Testis (tissue), 2 donors: ENCODE data around the gene DDX39B.

Experiments used
- POLR2A ChIP-seq: fragments of 450-650 bp; IDR thresholded peaks from one replicate; pipeline ENCODE4 v1.6.1; 2017; ENCODE audit warnings: antibody characterized with exemption, mild to moderate bottlenecking, moderate library complexity
- TF ChIP-seq, protein P1 (sequence below), 3 experiments: fragments of 450-650 bp in 2 of 3; fragments of 200-600 bp in 1 of 3; sonication (generic) in 1 of 3; IDR thresholded peaks; one replicate each; pipeline ENCODE4 v1.5.1; 2016 to 2019; ENCODE audit warnings: antibody characterized with exemption in 3 of 3, mild to moderate bottlenecking in 2 of 3, moderate library complexity in 1 of 3

DNA sequence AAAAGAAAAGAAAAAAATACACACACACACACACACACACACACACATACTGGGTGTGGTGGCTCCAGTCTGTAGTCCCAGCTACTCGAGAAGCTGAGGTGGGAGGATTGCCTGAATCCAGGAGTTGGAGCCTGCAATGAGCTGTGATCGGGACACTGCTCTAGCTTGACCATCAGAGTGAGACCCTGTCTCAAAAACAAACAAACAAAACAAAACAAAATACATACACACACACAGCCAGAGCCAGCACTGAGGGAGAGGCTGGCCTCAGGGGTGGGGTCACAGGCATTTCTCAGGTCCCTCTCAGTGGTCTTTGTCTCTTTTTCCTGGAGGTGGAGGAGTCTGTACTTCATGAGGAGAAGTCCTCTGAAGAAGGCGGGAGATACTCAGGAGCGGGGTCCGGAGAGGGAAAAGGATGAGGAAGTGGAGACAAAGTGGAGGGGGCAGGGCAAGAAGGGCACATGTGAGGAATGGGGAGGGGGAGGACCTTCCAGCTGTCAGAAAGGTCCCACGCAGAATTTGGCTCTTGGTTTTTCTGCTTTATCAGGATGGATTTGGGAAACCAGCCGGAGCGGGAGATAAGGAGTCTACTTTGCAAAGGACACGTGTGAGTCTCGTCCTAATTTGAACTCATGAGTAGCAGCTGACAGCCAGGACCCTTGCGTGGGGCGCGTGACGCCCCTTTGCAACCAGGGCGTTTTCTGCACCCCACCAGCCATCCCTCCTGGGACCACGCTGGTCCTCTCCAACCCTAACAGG lies 51.5 kb downstream of the DDX39B start:
- TF ChIP-seq, protein P1, sequence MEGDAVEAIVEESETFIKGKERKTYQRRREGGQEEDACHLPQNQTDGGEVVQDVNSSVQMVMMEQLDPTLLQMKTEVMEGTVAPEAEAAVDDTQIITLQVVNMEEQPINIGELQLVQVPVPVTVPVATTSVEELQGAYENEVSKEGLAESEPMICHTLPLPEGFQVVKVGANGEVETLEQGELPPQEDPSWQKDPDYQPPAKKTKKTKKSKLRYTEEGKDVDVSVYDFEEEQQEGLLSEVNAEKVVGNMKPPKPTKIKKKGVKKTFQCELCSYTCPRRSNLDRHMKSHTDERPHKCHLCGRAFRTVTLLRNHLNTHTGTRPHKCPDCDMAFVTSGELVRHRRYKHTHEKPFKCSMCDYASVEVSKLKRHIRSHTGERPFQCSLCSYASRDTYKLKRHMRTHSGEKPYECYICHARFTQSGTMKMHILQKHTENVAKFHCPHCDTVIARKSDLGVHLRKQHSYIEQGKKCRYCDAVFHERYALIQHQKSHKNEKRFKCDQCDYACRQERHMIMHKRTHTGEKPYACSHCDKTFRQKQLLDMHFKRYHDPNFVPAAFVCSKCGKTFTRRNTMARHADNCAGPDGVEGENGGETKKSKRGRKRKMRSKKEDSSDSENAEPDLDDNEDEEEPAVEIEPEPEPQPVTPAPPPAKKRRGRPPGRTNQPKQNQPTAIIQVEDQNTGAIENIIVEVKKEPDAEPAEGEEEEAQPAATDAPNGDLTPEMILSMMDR (IDR thresholded peaks at IDR 0.05) = no peak
- TF ChIP-seq POLR2A = no peak
